Fibroblast of skin of left biceps (primary cell): ENCODE results near the gene CSF3.
A peak's percentile ranks its signal among the peaks of the same experiment; 100 is the strongest.

ENCODE experiments used
- DNase-seq, 2 experiments: peaks; one replicate each; pipeline ENCODE4 v3.0.0-alpha.2; 2013; ENCODE audit warnings: low read depth in 2 of 2

Gene CSF3

DNA sequence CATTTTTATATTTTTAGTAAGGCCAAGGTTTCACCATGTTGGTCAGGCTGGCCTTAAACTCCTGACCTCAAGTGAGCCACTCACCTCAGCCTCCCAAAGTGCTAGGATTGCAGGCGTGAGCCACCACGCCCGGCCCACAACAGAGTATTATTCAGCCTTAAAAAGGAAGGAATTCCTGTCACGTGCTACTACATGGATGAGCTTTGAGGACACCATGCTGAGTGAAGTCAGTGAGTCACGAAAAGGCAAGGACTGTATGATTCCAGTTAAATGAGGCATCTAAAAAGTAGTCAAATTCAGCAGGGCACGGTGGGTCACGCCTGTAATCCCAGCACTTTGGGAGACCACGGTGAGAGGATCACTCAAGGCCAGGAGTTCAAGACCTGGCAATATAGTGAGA lies 9.7 kb downstream of the CSF3 start:
- no peak for DNase-seq

DNA sequence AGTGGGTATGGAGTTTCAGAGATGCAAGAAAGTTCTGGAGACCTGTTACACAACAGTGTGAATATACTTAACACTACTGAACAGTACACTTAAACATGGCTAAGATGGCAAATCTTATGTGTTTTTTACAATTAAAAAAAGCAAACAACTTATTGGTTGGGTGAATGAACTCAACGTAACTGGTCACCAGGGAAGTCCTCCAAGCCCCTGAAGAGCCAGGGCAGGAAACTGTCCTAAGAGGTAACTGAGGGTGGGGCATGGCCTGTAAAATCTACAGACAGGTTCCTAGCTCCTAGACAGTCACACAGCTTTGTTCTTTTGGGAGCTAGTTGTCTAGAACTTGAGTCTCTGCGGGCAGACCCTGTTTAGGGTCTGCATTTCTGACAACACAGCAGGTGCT lies 10.3 kb downstream of the CSF3 start:
- no peak for DNase-seq

DNA sequence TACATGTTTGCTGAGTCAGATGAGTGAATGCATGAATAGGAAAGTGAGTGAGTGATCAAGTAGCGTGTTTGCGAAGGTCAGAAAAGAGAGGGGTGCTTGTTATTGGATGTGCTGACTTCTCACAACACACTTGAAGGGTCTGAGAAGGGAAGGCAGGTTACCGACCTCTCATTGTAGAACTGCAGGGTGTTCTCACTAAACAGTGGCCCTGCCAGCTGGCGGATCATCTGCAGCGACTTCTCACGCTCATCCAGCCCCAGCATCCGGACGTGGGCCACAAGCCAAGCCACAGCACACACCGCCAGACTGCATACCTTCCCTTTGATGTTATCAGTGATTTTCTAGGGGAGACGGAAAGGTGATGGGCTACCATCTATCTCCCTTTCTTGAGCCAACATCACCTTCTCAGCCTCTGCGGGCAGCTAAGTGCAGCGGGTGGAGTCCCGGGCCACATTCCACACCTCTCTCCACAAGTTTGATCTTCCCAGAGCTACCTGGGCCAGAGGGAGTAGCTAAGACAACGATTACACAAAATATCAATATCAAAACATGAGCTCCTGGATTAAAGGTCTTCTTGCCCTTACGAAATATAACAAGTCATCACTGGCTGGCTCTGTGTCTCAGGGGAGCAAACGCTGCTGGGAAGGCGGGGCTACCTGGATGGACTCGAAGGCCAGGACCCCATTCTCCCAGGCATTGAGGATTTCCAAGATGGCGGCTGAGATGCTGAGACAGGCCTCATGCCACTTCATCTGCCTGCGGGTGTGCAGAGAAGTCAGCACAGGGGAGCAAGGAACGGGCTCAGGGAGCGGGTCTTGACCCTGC lies 11.0 kb downstream of the CSF3 start:
- DNase-seq: no peak

DNA sequence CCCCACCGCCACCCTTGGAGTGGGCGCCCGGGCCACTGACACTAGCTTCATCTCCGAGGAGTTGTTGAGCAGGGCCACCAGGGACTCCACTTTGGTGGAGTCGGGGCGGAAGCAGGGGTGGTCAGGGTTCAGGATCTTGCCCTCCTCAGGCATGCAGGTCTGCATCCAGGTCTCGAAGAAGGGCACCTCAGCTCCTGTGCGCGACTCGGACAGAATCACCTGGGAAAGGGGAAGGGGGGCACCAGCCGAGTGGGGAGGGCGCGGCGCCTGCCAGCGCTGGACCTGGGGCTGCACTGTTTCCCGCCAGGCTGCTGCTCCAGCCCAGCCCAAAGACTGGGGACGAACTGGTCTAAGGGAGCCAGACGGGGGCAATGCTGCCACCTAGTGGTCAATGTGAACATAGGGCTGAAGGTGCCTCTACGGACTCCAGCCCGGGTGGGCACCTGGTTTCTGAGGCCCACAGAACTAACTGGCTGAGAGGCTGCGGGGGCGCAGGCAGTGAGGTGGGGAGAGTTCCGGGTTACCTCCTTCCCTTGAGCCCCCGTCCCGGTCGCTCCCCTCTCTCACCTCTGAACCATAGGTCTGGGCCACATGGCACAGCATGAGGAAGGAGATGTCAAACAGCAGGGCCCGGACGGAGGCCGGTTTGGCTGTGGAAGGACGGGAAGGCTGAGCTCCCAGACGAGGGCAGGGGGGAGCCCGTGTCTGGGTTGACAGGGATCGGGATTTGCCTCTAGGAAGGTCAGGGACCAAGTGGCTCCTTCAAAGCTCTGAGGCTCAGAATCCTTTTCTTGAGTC lies 11.8 kb downstream of the CSF3 start:
- DNase-seq: no peak

DNA sequence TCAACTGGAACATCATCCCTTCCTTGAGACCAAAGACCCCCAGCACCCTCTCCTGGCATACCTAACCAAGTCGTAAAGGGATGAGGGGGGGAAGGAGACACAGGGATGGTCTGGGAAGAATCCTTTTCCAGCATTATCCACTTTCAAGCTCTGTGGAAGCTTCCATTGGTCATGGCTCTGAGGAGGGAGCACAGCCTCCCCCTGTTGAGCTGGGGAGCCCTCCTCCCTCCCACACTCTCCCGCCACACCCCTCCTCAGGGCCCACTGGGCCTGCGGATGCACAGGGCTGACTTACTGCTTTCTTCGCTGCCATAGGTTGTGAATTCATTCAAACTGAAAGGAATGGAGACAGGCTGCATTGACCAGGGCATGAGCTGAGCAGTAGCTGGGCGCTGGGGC lies 12.4 kb downstream of the CSF3 start:
- no peak for DNase-seq

DNA sequence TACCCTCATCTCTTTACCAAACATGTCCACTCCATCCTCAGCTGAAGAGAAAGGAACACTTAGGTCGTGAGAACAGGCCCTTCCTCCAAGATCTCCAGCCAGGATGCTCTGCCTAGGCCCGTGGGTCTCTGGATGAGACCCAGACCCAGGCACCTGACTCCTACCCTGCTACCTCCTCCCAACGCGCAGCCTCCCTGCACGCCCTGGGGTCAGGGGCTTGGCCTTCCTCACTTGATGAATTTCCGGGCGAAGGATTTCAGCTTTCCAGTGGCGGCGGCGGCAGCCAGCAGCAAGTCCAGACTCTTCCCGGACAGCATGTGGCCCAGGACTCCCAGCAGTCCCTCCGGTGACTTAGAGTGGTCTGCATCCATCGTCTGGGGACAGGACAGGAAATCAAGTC lies 13.4 kb downstream of the CSF3 start:
- DNase-seq: no peak

DNA sequence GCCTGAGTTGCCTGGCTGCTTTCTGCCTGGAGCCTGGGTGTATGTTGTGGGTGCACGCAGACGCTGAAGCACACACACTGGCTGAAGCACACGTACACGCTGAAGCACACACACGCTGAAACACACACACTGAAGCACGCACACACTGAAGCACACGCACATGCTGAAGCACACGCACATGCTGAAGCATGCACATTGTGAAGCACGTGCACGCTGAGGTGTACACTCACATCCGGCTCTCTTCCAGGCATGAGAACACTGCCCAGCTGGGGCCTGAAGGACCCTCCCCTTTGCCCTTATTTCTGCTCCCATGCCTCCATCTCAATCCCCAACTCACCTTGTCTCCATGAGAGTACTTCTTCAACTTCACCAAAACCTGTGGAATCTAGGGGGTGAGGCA lies 16.5 kb downstream of the CSF3 start:
- no peak for DNase-seq

DNA sequence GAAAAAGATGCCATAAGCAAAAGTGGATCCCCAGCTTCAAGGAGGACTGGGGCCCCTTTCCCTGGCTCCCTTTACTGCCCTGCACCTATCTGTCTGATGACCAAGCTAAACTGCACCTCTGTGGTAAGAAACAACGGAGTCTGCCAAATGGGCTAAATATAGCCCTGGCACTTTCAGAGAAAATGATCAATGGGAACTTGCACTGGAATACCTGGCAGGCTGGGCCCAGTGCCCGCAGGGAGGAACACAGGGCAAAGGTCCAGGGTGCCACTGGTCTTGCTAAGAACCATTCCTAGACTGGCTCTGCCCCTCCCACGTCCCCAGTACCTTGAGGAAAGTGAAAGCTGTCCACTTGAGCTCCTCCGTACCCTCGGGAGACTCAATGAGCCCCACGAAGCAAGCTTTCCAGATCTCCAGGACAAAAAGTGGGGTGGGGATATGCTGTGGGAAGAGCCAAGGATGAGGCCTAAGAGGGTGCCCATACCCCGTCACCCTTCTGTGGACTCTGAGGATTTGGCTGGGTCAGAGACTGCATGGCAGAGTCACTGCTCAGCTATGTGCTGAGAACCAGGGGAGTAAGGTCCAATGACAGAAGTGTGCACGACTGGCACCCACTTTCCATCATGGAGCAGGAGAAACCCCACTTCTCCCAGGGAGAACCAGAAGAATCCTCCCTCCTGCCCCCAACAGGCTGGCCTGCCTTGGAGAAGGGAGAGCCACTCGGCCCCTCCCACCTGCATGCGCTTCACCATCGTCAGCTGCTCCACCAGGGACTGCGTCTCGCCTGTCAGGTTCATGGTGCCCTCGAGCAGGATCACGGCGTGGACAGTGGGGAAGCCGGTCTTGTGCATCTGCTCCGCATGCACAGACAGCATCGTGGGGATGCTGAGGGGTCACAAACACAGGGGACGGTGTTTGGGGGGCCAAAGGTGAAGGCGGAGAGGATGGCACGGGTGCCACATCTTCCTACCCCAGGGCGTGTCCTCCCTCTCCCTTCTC lies 17.4 kb downstream of the CSF3 start:
- no peak for DNase-seq

DNA sequence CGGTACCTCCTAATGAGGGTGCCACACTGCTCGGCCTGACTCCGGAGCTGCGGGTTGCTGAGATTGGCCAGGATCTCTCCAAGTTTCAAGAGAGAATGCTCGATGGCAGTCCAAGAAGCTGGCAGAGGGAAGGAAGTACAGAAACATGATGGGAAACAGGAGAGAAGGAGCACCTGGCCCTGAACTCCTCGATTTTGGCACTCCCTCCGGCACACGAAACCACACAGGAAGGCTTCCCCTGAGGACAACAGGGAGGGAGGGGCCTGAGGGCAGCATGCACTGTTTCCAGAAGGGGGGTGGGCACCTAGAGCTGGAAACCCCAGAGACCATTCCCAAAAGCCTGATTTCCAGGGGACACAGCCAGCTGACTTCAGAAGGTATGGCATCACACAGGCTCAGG lies 18.1 kb downstream of the CSF3 start:
- no peak for DNase-seq

DNA sequence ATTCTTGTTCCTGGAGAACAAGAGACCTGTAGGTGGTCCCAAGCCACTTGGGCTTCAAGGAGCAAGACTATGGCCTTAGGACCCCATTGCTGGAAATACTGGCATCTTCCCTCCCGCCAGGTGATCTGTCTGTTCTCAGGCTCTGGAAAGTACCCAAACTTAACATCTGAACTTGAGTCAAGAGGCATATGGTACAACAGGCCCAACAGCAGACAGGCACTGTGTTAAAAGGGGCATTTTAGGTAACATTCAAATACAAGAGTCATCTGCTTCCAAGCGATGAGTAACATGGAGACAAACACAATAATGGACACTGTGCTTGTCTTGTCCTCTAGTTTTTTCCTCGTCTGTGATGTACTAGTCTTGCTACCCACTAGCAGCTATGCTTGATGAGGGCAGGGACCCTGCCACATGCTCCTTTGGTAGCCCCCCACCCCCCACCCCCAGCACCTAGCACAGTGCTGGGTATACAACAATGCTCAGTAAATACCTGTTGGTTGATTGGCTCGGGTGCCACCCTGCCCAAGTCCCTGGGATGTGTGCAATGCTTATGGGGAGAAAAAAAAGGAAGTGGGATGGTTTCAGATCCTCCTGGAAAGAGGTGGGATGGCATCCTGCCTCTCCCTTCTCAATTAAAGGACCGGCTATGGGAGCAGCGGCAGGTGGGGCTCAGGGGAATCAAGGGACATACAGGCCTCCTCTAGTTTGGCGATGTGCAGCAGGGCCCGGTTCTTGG lies 19.4 kb downstream of the CSF3 start:
- no peak for DNase-seq

DNA sequence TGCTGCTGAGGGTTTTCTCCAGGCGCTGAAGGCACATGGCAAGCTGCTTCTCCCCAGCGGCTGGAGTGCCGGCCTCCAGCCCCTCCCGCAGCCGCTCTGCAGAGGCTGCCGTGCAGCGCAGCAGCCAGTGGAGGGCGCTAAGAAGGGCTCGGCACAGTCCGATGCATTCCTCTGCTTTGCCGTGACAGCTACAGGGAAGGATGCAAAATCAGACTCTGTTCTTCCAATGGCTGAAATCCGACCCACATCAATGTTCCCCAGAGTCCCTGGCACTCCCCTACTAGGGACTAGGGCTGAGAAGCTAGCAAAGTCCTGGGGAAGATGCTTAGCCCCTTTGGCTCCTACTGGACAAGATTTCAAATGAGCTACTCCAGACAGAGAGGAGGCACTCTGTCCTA lies 19.9 kb downstream of the CSF3 start:
- no peak for DNase-seq

DNA sequence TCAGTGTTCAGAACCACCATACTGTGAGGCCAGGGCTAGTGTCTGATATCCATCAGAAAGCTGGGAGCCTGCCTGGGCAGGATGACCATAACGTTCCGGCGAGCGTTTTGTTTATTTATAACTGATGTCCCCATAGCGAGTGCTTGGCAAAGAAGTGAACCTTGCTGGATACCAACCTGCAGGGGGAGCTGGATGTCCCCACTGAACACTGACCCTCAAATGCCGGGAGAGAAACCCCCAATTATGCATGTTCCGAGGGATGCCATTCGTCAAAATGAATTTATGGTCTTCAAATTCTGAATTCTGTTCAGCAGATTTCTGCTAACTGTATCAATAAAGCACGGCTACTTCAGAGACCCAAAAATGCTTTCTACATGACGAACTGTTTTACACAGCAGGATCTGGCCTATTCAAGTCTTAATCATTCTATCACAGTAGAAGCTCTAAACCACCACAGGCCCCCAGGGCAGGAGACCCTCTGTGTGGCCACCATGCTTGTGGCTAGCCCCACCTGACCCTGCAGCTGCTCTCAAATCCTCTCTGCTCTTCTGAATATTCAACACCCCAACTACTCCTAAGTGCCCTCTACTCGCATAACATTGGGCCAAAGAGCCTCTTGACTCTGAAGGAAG lies 23.8 kb downstream of the CSF3 start:
- DNase-seq: peak in 1 of 2 experiments; percentile 31

DNA sequence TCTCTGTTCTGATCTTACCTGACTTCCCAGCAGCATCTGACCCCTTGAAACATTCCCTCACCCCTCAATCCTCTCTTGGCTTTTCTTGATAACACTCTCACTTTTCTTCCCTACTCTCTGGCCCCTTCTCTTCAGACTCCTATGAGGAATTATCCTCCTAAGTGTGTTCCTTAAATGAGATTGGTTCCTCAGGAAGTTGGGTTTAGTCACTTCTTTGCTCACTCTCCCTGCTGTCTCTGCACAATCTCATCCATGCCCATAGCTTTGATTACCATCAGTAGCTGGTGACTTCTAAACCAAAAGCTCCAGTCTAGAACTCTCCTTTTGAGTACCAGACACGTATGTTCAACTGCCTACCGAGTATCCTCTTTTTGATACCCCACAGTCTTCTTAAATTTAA lies 26.0 kb downstream of the CSF3 start:
- DNase-seq: no peak

DNA sequence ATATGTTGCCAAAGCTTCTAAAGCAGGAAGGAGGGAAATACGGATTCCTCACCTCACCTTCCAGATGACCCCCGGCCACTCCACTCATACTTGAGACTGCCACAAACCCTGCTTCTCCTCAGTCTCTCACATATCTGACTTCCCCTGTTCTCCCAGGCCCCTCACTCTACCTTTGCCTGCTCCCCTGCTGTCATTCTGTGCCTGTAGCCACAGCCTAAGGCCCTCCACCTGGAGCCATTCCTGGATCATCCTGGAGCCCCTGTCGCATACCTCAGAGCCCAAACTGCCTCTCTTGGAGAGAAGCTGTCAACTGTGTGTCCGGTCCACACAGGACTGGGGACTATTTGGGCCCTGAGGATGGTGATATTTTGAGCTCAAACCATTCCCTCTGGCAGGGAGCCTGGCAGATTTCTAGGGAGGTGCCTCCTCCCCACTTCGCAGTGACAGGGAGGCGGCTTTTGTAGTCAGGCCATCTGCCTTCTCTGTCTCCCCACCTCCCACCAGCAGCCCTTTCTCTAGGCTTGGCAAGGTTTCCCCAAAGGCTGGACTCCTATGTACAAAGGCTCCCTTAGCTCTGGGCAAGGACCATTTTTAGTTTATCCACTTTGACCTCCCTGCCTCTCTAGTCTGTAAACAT lies 41.3 kb downstream of the CSF3 start:
- no peak for DNase-seq

DNA sequence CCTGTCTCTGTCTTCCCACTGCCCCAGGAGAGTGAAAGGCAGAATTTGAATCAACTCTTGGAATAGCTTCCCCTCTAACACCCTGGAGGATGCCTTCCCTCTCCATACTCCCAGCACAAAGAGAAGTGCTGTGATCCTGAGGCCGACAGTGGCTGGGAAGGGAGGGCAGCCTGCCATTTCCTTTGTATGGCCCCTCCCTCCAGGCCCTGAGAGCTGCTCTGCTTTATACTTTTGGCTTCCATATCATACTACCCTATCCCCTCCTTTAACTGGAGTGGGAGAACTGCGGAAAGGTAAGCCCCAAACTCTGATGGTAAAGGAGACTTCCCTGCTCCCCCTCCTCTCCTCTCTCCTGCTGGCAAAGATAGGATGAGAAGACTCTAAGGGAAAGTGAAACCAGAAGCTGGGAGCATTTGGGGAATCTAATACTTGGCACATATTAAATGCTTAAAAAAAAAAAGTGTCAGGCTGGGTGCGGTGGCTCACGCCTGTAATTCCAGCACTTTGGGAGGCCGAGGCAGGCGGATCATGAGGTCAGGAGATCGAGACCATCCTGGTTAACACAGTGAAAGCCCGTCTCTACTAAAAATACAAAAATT lies 43.0 kb downstream of the CSF3 start:
- DNase-seq: no peak

DNA sequence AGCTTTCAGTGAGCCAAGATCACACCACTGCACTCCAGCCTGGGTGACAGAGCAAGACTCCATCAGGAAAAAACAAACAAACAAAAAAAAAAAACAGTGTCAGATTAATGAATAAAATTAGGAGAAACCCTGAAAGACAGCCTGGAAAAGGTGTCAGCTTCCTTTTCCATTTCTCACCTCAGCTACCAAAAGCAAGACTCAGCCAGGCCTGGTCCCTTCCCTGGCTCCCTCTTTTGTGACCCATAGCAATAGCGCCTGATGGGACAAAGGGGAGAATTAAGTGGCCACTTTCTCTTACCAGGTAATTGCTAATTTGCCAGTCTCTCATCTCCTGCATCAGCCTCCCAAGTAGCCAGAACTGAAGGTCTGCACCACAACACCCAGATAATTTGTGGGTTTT lies 43.6 kb downstream of the CSF3 start:
- DNase-seq: no peak

DNA sequence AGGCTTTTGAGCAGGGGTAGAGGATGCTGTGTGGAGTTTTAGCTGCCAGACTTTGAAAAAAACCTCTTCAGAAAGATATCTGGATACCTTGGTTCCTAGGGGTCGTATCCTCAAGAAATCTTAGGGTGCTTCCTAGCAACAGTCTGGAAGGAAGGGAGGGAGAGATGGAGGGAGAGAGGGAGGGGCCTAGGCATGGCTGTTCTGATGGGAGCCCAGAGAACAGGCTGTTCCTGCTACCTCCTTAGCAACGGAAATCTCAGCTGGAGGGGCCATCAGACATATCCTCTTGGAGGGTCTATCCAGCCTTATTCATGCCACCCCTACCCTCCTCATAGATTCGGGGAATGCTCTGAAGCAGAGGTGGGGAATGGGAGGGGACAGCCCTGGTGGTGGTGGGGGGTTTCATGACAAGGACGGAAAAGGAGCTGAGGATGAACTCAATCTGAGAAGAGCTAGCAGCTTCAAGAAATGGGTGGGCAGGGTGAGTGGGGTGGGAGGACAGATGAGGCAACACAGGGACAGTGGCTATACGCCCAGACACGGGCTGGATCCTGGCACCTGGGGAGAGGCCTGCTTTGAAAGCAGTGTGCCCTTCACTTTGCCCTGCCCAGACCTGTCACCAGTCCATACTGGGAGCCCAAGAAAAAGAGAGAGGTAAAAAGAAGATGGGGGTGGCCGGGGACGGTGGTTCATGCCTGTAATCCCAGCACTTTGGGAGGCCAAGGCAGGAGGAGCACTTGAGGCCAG lies 44.7 kb downstream of the CSF3 start:
- no peak for DNase-seq

DNA sequence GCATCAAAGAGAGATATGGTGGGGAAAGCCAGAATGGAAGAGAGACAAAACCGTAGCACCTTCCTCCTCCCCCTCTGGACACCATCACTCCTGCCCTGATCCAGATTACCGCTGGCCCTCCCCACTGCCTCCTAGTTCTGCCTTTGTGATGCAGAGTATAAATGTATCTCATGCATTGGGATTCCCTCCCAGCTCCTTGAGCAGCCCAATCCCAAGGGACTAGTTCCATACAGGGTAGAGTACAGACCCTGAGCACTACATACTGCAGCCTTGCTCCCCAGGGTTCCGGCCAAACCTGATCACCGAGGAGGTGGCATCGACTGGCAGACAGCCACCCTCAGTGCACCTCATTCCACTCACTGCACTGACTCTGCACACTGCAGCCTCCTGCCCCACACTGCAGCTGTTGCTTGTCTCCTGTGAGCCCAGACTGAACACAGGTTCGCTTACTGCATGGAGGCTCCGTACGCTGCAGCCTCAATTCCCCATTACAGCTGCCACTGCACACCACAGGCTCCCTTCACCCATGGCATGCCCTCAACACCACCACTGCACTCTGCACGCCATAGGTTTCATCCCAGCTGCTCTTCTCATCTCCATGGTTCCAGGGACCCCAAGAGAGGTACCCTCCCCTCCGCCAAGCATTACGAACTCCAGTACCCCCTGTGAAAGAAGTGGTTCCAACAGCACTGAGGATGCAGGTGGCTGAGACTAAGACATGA lies 45.8 kb downstream of the CSF3 start:
- DNase-seq: no peak

DNA sequence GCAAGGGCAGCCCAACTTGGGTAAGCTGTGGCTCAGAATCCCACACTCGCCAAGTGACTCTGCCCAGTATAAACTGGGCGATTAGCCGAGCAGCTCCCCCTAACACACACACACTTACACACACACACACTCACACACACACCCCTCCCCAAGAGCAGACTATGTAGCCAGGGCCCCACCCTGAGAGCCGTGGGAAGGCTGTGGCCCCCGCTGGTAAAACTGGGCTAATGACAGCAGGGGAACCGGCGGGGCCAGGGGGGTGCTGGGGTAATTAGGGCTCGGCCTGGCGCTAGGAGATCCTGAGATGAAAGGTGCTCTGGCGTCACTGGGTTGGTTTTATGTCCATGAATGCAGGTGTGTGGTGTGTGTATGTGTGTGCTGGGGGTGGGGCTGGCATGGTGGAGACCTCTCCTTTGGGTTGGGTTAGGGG lies 46.4 kb downstream of the CSF3 start:
- DNase-seq: no peak
